NCI-H2227 (cell line): ENCODE data around the gene ACTR3C.
A peak's percentile ranks its signal among the peaks of the same experiment; 100 is the strongest.
"Not testable (repeated sequence)": the region's sequence is repeated elsewhere in the genome, so short reads cannot be mapped to it uniquely, and the experiment has no call there.

ENCODE experiments used
- DNase-seq: peaks from one replicate; lab custom pipeline; 2025; ENCODE audit not compliant: unreplicated experiment; lab: John Stamatoyannopoulos, UW

The ACTR3C gene

GRCh38 chr7:150336746-150337145 lies 13.4 kb upstream of the ACTR3C start:
- DNase-seq, result no peak

GRCh38 chr7:150335774-150336112 lies 12.4 kb upstream of the ACTR3C start:
- no peak for DNase-seq

DNA sequence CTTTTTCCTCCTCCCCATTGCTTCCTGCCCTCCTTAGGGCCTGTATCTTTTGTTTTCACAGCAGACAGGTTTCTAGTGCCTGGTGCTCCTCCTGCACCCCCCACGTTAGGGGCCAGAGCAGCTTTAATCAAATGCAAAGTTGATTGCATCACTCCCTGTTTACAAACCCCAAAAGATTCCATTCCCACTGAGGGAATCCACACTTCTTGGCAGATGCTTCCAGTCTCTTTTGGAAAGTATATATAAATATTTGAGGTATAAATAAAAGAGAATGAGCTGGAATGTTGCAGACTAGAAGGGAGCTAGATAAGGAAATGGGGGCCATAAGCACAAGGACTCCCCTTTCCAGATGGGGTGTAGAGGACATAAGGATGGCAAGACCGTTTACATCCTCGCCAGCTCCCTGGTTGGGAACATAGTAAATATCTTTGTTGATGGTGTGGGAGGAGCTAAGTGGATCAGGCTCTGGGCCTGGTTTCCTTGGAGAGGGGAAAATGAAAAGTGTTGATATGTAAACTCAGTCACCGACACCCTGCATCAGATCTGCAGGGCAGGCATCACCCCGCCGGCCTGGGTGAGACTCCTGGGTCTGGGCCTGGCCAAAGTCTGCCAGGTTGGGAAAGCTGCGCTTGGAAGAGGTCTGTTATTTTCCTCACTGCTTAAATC lies 11.9 kb upstream of the ACTR3C start:
- DNase-seq, result no peak

DNA sequence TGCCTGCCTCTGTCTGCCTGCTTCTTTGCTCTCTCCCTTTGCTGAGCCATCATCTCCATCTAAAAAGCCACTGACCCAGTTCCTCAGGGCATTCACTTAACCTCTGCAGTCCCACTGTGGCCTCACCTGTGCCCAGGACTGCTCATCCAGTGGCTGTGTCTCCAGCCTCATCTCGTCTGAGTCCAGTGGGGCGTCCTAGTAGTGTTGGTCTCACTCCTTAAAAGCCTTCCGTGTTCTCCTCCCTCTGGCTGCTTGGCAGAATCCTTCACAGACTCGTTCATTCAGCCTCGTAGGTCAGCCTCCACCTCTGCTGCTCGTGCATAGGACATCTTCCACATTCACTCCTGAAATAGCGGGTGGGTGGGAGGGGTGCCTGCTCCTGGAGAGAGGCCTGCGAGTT lies 10.8 kb upstream of the ACTR3C start:
- no peak for DNase-seq

DNA sequence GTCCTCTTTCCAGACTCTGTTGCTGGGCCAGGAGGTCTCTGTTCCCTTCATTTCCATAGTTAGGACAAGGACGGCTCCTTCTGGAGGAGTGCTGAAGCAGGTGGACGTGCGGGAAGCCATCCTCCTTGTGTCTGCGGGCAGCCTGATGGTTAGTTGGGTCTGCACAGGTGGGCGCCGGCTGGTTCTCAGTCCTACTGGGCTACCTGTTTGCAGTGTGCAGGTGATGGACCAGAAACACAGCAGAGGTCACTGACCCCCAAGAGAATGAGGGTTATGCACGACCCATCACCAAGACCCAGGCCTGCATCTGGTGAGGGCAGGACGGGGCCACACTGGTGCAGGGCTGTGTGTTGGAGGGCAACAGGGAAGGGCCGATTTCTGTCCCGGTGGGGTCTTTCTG lies 10.3 kb upstream of the ACTR3C start:
- DNase-seq, result no peak

DNA sequence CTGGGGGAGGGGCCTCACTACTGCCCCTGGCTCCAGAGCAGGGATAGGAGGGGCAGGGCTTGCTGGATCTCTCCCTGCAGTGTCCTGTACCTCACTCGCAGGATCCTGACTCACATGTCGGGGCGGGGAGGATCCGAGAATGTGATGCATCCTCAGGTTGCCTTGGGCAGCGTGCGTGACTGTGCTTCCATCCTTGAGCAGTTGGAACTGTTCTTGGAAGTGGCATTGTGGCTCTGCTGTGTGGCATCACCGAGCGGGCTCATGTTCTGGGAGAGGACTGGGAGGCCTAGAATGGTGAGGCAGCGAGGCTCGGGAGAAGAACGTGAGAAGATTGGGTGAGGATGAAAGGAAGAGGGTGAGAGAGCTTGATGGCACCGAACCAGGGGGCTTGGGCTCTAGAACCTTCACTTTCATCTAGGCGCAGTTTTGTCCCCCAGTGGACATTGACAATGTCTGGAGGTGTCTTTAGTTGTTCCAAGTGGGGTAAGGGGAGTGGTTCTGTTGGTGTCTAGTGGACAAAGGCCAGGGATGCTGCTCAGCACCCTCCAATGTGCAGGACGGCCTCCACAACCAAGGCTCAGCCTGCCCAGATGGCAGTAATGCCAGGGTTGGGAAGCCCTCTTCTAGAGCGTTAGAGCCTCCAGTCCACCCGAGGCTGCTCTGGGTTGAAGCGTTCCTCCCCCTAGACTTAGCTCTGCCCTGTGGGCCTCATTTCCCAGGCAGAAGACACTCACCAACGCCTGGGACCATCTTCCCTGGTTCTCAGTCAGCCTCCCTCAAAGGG lies 9.7 kb upstream of the ACTR3C start:
- DNase-seq, result no peak

DNA sequence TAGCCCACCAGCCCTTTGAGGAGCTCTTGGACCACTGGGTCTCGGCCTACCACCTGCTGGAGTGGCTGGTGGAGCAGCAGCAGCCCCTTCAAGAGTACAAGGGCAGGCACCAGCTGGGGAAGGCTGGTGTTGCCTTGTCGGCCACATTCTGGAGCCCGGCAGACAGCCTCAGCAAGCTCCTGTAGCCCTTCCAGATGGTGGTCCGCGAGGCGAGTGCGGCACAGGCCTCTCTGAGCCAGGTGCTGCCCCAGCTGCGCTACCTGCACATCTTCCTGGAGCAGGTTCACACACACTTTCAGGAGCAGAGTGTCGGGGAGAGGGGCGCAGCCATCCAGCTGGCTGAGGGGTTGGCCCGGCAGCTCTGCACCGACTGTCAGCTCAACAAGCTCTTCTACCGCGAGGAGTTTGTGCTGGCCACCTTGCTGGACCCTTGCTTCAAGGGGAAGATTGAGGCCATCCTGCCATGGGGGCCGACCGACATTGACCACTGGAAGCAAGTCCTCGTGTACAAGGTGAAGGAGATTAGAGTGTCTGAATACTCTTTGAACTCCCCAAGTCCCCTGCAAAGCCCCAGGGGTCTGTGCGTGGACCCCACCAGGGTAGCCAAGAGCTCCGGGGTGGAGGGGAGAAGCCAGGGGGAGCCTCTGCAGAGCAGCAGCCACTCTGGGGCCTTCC lies 7.0 kb upstream of the ACTR3C start:
- DNase-seq, result no peak

GRCh38 chr7:150329331-150330120 lies 6.2 kb upstream of the ACTR3C start:
- no peak for DNase-seq

DNA sequence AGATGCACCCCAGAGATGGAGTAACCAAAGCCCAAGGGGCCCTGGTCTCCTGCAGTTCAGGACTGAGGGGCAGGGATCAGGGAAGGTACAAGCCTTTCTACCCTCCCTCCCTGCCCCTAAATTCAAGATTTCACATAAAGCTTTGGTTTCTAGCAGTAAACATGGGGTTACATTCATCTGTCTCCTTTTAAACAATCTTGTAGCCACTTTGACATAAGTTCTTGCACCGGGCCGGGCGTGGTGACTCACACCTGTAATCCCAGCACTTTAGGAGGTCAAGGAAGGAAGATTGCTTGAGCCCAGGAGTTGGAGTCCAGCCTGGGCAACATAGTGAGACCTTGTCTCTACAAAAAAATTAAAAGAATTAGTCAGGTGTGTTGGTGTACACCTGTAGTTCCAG lies 4.0 kb upstream of the ACTR3C start:
- DNase-seq, result no peak

GRCh38 chr7:150326657-150327268 lies 3.4 kb upstream of the ACTR3C start:
- no peak for DNase-seq

- DNase-seq, result no peak
These were observed 2.6 kb upstream of the ACTR3C start for GRCh38 chr7:150325901-150326300.

DNA sequence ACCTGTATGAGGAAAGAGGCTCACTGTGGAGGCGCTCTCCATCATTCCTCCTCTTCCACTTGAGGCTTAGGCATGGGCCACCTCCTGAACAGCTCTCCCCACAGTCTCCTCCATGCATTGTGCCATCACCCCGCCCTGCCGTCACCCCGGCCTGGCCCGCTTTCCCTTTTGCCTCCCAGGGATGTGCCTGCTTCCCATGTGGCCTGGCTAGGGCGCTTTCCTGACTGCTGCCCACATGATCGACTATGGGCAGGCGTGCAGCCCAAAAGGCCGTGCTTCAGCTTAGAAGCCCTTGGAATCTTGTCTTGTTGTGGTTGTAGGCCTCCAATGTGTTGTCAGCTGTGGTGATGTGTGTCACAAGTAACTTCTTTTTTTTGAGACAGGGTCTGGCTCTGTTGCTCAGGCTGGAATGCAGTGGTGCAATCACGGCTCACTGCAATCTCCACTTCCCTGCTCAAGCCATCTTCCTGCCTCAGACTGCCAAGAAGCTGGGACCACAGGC lies 1.8 kb upstream of the ACTR3C start:
- DNase-seq, result no peak

DNA sequence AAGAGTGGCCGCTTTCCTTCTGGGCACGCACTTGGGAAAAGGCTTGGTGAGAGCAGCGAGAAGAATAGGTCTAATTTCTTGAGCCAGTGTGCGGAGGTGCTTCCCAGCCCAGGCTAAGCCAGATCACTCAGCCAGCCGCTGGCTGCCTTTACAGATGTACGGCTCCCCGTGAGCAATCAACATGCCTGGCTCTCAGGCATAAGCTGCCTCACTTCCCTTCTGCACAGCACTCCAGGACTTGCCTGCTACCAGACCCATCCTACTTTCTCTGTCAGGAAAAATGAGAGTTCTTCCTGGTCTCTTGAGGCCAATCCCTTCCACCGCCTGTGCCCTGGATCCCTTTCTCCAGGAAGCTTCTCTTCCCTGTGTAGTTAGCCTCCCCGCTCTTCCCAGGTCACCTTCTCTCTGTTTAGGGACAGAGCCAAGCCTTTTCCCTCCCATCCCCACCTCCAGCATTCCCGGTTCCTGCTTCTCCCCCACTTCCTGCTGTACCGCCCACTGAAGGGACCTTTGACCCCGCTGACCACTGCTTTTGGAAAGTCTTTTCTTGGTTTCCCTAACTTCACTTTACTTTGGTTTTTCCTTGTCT lies 1.1 kb upstream of the ACTR3C start:
- peak; percentile 72 for DNase-seq

GRCh38 chr7:150323682-150324372 lies 482 bp upstream of the ACTR3C start:
- peak; percentile 74 for DNase-seq

DNA sequence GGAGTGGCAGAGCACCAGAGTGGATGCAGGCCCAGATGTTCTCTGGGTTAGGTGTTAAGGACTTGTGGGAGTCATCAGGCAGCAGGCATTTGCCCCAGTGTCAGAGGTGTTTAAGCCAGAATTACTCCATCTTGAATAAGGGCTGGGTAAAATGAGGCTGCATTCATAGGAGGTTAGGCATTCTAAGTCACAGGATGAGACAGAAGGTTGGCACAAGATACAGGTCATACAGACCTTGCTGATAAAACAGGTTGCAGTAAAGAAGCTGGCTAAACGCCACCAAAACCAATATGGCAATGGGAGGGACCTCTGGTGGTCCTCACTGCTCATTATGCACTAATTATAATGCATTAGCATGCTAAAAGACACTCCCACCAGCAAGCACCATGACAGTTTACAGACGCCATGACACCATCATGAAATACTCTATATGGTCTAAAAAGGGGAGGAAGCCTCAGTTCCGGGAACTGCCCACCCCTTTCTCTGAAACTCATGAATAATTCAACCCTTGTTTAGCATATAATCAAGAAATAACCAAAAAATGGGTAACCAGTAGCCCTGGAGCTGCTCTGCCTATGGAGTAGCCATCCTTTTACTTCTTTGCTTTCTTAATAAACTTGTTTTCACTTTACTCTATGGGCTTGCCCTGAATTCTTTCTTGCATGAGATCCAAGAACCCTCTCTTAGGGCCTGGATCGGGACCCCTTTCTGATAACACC lies 1.1 kb downstream of the ACTR3C start:
- DNase-seq, result peak; percentile 27

- no peak for DNase-seq
These were observed 1.6 kb downstream of the ACTR3C start for GRCh38 chr7:150321788-150322113.

DNA sequence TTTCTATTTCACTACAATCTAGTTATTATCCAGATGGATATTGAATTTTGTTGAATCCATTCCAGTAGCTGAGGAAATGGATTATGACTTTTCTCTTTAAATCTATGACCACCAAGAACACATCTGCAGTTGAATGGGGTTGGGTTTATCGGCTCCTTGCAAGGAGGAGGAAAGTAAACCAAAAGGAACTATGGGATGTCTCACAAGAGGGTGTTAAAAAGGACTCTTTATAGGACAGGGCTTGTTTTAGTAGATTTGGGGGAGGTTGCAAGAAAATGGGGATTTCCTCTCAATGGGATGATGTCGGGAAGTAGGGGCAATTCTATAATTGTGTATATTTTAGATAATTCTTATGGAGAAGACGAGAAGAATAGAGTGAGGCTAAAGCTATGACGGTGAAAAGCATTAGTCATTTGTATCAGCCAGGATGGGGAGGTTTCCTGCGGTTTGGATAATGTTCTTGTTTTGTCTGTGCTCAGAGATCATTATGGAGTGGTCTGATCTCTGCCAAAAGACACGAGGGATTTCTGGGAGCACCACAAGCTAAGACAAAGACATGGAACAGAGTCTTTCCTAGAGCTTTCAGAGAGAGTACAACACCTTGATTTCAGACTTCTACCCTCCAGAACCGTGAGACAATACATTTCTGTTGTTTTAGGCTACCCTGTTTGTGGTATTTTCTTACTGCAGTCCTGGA lies 5.4 kb downstream of the ACTR3C start:
- peak; percentile 68 for DNase-seq

DNA sequence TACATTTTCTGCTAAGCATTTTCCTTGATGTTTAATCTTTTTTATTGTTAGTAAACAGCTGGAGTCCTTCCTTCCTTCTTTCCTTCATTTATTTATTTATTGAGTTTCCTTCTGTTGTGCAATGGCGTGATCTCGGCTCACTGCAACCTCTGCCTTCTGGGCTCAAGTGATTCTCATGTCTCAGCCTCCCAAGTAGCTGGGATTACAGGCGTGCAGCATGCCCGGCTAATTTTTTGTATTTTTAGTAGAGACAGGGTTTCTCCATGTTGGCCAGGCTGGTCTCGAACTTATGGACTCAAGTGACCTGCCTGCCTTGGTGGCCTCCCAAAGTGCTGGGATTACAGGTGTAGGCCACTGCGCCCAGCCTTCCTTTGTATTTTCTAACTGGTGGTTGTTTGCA lies 6.4 kb downstream of the ACTR3C start:
- not testable (repeated sequence) for DNase-seq
